Activated CD4-positive, alpha-beta T cell treated with anti-CD3 and anti-CD28 coated beads, Interleukin-2, amount 50 U/mL, for 24 hours (primary cell): ENCODE measurements around the gene LIPG.
"Not testable (repeated sequence)": the region's sequence is repeated elsewhere in the genome, so short reads cannot be mapped to it uniquely, and the experiment has no call there.

Experiments used
- DNase-seq, 2 donors: peaks; one replicate each; pipeline ENCODE4 v3.0.0-alpha.2; 2020; ENCODE audit warnings: low read depth in 1 of 2, low spot score in 1 of 2

Gene LIPG

GRCh38 chr18:49546278-49546677 lies 15.6 kb upstream of the LIPG start:
- no peak for DNase-seq

- DNase-seq: no peak
Measured at GRCh38 chr18:49546719-49547273, 15.1 kb upstream of the LIPG start.

DNA sequence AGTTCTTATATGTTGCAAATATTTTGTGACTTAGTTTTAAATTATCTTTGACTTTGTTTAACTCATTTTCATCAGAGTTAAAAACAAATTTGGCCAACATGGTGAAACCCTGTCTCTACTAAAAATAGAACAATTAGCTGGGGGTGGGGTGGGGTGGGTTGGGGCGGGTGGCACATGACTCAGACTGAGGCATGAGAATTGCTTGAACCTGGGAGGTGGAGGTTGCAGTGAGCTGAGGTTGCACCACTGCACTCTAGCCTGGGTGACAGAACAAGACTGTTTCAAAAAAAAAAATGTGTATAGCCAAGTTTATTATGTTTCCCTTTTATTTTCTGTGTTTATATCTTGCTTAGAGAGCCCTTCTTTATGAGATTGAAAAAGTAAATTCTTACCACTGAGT lies 14.2 kb upstream of the LIPG start:
- no peak for DNase-seq

DNA sequence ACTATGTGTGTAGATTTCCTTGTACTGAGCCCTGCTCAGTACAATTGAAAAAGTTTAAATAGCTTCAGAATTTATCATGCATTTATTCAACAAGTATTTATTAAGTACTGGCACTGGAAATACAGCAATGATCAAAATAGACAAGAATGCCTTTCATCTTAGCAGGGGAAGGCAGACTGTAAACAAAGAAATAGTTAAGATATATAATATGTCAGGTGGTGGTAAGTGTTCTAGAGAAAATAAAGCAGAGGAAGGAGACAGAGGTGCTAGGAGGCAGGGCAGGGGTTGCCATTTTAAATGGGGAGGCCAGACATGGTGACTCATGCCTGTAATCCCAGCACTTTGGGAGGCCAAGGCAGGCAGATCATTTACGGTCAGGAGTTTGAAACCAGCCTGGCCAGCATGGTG lies 13.6 kb upstream of the LIPG start:
- DNase-seq: no peak

DNA sequence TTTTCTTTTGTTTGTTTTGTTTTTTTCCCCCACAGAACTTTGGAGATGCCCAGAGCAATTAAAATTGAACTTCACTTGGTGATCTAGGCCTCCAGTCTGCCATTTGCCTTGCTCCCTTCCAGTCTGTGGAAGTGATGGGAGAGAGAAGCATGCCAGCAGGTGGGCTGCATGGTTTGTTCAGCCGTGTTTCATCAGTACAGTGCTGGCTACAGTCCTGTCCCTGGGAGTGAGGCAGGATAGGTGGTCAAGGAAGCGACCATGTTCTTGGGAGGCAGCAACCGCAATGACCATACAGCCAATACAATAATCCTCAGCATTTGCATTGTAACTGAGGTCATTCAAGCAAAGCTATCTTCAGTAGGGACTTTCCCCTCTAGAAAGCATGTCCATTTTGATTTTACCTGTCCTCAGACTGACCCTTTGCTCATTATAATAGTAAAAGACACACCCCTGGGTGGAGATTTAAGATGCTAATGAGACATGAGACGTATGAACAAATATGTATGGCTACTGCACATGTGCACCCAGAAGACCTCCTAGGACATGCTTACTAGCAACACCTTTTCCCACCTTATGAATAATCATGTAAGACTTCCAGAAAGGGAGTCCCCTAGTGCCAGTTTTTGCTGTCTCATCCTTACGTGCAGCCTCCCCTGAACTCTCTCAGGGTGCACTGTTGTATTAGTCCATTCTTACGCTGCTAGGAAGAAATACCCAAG lies 11.1 kb upstream of the LIPG start:
- DNase-seq: no peak

GRCh38 chr18:49553003-49553402 lies 8.9 kb upstream of the LIPG start:
- no peak for DNase-seq

GRCh38 chr18:49555641-49556040 lies 6.2 kb upstream of the LIPG start:
- DNase-seq: no peak

GRCh38 chr18:49558356-49558755 lies 3.5 kb upstream of the LIPG start:
- DNase-seq: no peak

GRCh38 chr18:49559326-49559931 lies 2.4 kb upstream of the LIPG start:
- DNase-seq: not testable (repeated sequence)

GRCh38 chr18:49560277-49560623 lies 1.6 kb upstream of the LIPG start:
- no peak for DNase-seq

- DNase-seq: no peak
Measured at GRCh38 chr18:49560624-49561288, 1.1 kb upstream of the LIPG start.

DNA sequence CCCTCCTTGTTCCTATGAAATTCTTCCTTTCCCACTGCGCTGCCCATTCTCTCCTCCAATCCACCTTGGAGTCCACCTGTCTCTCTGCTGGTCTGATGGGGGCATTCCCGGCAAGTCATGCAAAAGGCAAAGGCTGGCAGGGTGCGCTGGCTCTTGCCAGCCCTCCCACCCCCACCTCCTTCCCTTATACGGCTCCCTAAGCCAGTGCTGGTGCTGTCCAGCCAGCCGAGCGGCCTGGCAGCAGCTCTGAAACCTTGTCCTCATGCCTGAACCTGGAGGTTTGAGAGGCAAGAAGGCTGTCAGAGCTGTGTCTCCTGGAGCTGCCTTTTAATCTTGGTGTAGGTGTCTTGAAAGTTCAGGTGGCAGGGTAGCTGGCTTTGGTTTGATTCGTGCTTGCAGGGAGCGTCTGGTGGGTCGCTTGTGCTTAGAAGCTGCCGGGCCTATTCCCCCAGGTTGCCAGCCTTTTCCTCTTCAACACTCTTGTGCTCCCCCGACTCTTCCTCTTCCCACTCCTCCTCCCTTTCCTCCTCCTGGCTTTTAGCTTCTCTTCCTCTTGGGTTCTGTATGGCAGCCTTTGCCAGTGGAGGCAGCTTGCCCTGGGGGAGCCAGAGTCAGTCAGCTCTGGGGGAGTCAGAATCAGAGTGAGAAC lies 748 bp downstream of the LIPG start:
- no peak for DNase-seq

DNA sequence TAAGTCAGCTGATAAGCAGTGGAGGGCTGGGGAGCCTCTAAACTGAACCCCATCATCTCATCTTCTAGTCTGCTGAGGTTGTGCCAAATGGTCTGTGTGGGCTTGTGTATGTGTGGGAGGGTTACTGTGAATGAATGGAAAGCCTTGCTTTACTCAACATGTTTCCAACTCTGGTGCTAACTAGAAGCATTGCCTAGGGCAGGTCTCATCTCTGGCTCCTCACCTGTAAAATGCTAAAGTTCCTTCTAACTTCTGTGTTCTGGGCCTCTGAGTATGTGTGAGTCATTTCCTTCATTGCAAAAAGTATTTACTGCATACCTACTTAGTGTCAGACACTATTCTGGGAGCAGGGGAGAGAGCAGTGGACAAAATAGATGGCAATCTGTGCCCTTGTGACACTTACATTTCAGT lies 1.3 kb downstream of the LIPG start:
- DNase-seq: no peak

GRCh38 chr18:49563701-49564517 lies 2.1 kb downstream of the LIPG start:
- no peak for DNase-seq

GRCh38 chr18:49564518-49564834 lies 2.6 kb downstream of the LIPG start:
- DNase-seq: no peak

- DNase-seq: no peak
Measured at GRCh38 chr18:49565101-49565500, 3.2 kb downstream of the LIPG start.

- DNase-seq: no peak
Measured at GRCh38 chr18:49565612-49566011, 3.8 kb downstream of the LIPG start.

GRCh38 chr18:49566217-49566770 lies 4.4 kb downstream of the LIPG start:
- DNase-seq: no peak

DNA sequence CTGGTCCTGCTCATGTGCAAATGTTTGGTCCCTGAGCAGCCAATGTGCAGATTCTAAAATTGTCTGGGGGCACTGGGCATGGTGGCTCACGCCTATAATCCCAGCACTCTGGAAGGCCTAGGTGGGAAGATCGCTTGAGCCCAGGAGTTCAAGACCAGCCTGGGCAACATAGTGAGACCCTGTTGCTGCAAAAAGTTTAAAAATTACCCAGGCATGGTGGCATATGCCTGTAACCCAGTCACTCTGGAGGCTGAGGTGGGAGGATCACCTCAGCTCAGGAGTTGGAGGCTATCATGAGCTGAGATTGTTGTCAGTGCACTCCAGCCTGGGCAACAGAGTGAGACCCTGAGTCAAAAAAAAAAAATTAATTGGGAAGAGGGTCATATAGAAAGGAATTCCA lies 5.1 kb downstream of the LIPG start:
- no peak for DNase-seq

- DNase-seq: no peak
Measured at GRCh38 chr18:49569724-49570123, 7.9 kb downstream of the LIPG start.

DNA sequence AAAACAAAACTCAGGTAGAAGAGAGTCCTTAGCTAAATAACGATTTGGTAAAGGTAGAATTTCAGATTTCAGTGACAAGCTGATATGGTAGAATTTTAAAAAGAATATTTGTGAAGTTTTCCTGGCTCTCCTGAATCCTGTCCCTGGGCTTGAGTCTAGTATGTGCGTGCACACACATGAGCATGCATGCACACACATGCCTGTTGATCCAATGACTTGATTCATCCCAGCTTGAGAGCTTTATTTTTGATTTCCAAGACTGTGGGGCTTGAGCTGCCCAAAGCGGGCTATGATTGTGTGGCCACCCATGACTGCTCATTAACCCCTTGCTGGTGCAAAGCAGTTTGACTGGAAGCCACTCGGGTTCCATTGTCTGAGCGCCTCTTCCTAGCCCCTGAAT lies 9.0 kb downstream of the LIPG start:
- DNase-seq: no peak
